Testis (tissue), 3 donors: Measurements from ENCODE around the gene SPG7. TPM values are rescaled to one million over a fixed set of nuclear protein-coding genes. Genes with fewer than 3 reads are reported as not detected.

Experiments used
- DNase-seq: peaks from one replicate; pipeline ENCODE4 v3.0.0-alpha.2; 2019
- H3K27ac ChIP-seq, 2 donors: fragments of 200-600 bp; sonication (generic); one replicate each; pipeline ENCODE4 v1.5.1; 2019
- H3K27me3 ChIP-seq: fragments of 200-600 bp; sonication (generic); one replicate; pipeline ENCODE4 v1.5.1; 2019
- H3K36me3 ChIP-seq: fragments of 200-600 bp; sonication (generic); one replicate; pipeline ENCODE4 v1.5.1; 2017; ENCODE audit warnings: low read depth; ENCODE audit errors: missing control alignments
- H3K4me1 ChIP-seq: fragments of 200-600 bp; sonication (generic); one replicate; pipeline ENCODE4 v1.5.1; 2019
- H3K4me3 ChIP-seq, 2 donors: fragments of 200-600 bp; sonication (generic); one replicate each; pipeline ENCODE4 v1.5.1; 2017 to 2019
- H3K9me3 ChIP-seq: fragments of 200-600 bp; sonication (generic); one replicate; pipeline ENCODE4 v1.5.1; 2017
- POLR2A ChIP-seq: fragments of 450-650 bp; IDR thresholded peaks from one replicate; pipeline ENCODE4 v1.6.1; 2017; ENCODE audit warnings: antibody characterized with exemption, mild to moderate bottlenecking, moderate library complexity
- WGBS, 2 donors: methylation state at CpG; one replicate each; pipeline ENCODE4 v1.1.5; 2018; 5-methylcytosine and 5-hydroxymethylcytosine counted together
- intact Hi-C: fragments of 100-400 bp; cut with DNase I; formaldehyde crosslinking; loops from one replicate; pipeline ENCODE4 v1.15.1; 2023; ENCODE audit warnings: low total_unique reads
- polyA plus RNA-seq: library from polyadenylated mRNA; stranded (reverse); fragments of 350-450 nt; fragmentation: Illumina TruSeq; extraction: RNeasy Lipid Tissue Mini Kit (QIAGEN cat#74804); gene quantifications from one replicate; pipeline ENCODE4 v1.2.3, GENCODE V29; 2014; ENCODE audit warnings: low read depth, low replicate concordance; ENCODE audit not compliant: insufficient read depth
- total RNA-seq, 2 donors: library from RNA; depleted of rRNA; stranded (reverse); fragments of >200 nt; gene quantifications; one replicate each; pipeline ENCODE4 v1.2.3, GENCODE V29; 2016
- TF ChIP-seq, protein P1 (sequence below), 3 experiments: fragments of 450-650 bp in 2 of 3; fragments of 200-600 bp in 1 of 3; sonication (generic) in 1 of 3; IDR thresholded peaks; one replicate each; pipeline ENCODE4 v1.5.1; 2016 to 2019; ENCODE audit warnings: antibody characterized with exemption in 3 of 3, mild to moderate bottlenecking in 2 of 3, moderate library complexity in 1 of 3

The SPG7 gene
- total and polyA plus RNA-seq, 3 donors from 2014 or later = 97.9 to 307 (median 275) TPM

DNA sequence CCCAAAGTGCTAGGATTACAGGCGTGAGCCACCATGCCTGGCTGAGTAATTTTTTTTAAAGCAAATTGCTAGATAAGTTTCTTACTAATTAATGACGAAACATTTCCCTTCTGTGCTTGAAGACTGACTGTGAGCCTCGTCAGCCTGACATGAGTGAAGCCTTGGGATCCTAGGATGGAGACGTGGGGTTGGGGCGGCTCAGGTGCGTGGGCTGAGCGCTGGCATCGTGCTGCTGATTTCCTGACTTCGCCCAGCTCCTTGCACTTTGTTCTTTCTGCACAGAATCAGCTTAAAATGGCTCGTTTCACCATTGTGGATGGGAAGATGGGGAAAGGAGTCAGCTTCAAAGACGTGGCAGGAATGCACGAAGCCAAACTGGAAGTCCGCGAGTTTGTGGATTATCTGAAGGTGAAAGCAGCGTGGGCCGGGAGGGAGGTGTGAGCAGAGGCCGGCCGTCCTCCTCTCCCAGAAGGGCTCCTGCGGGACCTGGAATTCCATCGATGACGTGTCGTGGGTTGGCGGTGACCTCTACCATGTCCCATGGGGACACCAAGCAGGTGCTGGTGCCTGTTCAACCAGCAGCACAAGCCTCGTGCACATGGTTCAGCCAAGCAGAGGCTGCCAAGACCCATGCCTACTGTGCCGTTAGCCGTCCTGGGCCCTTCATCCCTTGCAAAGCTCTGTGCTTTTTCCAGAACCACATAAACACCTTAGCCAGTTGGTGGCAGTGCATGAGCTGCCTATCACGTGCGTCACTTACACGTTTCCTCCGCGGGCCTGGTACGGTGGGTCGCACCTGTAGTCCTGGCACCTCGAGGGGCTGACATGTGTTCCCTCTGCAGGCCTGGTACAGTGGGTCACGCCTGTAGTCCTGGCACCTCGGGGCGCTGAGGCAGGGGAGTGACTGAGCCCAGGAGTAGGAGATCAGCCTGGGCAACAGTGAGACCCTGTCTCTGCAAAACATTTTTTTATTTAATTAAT is 22.5 kb downstream of the SPG7 start:
- TF ChIP-seq, protein P1, sequence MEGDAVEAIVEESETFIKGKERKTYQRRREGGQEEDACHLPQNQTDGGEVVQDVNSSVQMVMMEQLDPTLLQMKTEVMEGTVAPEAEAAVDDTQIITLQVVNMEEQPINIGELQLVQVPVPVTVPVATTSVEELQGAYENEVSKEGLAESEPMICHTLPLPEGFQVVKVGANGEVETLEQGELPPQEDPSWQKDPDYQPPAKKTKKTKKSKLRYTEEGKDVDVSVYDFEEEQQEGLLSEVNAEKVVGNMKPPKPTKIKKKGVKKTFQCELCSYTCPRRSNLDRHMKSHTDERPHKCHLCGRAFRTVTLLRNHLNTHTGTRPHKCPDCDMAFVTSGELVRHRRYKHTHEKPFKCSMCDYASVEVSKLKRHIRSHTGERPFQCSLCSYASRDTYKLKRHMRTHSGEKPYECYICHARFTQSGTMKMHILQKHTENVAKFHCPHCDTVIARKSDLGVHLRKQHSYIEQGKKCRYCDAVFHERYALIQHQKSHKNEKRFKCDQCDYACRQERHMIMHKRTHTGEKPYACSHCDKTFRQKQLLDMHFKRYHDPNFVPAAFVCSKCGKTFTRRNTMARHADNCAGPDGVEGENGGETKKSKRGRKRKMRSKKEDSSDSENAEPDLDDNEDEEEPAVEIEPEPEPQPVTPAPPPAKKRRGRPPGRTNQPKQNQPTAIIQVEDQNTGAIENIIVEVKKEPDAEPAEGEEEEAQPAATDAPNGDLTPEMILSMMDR (IDR thresholded peaks at IDR 0.05) = no peak
- H3K4me3 ChIP-seq = no peak overlapping the region
- no peaks in the 10 kb centered on the region for H3K27me3 ChIP-seq
- no peak overlapping the region for H3K27ac ChIP-seq
- DNase-seq = no peak
- intact Hi-C loops = no loop called here
- H3K36me3 ChIP-seq = no peaks in the 10 kb centered on the region
- WGBS, 2 donors = 92 to 93% methylated on average over 34 to 37 of the region's 37 CpGs
- no peaks in the 10 kb centered on the region for H3K4me1 ChIP-seq
- H3K9me3 ChIP-seq = no peaks in the 10 kb centered on the region

DNA sequence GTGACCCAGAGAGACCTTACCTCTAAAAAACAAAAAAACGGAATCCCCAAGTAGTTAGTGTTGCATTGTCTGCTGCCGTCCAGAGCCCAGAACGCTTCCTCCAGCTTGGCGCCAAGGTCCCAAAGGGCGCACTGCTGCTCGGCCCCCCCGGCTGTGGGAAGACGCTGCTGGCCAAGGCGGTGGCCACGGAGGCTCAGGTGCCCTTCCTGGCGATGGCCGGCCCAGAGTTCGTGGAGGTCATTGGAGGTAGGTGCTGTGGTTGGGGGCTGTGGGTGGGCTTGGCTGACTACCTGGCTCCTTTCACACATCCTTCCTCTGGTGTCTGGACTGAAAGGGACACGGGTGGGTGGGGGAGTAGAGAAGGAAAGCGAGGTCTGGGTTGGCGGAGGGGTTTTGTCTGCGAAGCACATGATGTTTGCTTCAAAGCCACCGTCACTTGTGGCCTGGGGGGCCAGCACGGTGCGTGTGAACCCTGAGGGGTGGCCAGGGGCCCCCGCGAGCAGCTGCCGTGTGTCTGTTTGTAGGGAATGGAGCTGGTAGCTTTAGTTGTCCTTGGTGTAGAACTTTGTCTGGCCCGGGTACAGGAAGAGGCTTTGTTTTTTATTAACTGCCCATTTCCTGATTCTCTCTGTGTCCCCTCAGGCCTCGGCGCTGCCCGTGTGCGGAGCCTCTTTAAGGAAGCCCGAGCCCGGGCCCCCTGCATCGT is 23.8 kb downstream of the SPG7 start:
- WGBS, 2 donors = 93 to 96% methylated on average over 23 to 31 of the region's 31 CpGs
- Histone ChIP-seq H3K9me3 (no peaks in the 10 kb centered on the region), H3K36me3 (no peaks in the 10 kb centered on the region), H3K27ac (no peak overlapping the region), H3K4me3 (no peak overlapping the region), H3K4me1 (no peaks in the 10 kb centered on the region), H3K27me3 (no peaks in the 10 kb centered on the region)
- TF ChIP-seq, protein P1 (IDR thresholded peaks at IDR 0.05) = no peak
- TF ChIP-seq POLR2A = no peak
- DNase-seq = no peak
- intact Hi-C loops = no loop called here

DNA sequence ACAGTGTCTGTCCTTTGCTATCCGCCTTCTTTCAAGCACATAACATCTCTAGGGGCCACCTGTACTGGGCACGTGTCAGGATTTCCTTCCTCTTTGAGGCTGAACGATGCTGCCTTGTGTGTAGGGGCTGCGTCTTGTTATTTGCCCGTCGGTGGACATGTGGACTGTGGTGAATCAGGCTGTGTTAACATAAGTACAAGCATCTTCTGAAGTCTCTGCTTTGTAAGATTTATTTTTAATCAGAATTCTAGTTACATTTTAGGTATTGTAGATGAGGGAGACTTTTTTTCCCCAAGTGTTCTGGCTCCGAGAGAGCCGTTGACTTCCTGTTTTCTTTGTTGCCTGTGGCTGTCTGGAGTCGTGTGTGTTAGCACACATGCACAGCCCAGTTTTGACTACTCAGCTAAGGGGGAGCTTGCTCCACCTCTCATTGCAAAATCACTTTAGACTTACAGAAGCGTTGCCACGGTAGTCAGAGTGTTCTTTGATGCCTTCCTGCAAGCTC is 26.1 kb downstream of the SPG7 start:
- WGBS, 2 donors = 66 to 72% methylated on average over 7 to 11 of the region's 11 CpGs
- TF ChIP-seq, protein P1 (IDR thresholded peaks at IDR 0.05) = no peak
- TF ChIP-seq POLR2A = no peak
- intact Hi-C loops = no loop called here
- no peaks in the 10 kb centered on the region for H3K9me3 ChIP-seq
- no peaks in the 10 kb centered on the region for H3K36me3 ChIP-seq
- DNase-seq = no peak
- H3K27me3 ChIP-seq = no peaks in the 10 kb centered on the region
- no peak overlapping the region for H3K4me3 ChIP-seq
- no peaks in the 10 kb centered on the region for H3K4me1 ChIP-seq
- no peak overlapping the region for H3K27ac ChIP-seq

DNA sequence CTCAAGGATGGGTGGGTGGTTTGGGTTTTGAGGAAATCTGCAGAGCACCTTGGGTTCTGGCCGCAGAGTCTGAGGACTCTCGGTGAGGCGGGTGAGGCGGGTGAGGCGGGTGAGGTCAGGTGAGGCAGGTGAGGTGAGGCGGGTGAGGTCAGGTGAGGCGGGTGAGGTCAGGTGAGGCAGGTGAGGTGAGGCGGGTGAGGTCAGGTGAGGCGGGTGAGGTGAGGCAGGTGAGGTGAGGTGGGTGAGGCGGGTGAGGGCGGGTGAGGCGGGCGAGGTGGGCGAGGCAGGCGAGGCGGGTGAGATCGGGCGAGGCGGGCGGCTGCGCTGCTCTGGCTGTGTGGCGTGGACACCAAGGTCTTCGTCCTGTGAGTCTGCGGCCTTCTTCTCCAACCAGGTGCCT is 28.2 kb downstream of the SPG7 start:
- Histone ChIP-seq H3K27me3 (no peaks in the 10 kb centered on the region), H3K9me3 (no peaks in the 10 kb centered on the region), H3K27ac (no peak overlapping the region), H3K4me3 (no peak overlapping the region), H3K36me3 (no peaks in the 10 kb centered on the region), H3K4me1 (no peaks in the 10 kb centered on the region)
- 94 to 96% methylated on average over 24 of the region's 24 CpGs for WGBS, 2 donors
- intact Hi-C loops = no loop called here
- no peak for TF ChIP-seq POLR2A
- TF ChIP-seq, protein P1 (IDR thresholded peaks at IDR 0.05) = no peak
- DNase-seq = no peak
